ENCODE measurements around the gene STARD9.

DNA sequence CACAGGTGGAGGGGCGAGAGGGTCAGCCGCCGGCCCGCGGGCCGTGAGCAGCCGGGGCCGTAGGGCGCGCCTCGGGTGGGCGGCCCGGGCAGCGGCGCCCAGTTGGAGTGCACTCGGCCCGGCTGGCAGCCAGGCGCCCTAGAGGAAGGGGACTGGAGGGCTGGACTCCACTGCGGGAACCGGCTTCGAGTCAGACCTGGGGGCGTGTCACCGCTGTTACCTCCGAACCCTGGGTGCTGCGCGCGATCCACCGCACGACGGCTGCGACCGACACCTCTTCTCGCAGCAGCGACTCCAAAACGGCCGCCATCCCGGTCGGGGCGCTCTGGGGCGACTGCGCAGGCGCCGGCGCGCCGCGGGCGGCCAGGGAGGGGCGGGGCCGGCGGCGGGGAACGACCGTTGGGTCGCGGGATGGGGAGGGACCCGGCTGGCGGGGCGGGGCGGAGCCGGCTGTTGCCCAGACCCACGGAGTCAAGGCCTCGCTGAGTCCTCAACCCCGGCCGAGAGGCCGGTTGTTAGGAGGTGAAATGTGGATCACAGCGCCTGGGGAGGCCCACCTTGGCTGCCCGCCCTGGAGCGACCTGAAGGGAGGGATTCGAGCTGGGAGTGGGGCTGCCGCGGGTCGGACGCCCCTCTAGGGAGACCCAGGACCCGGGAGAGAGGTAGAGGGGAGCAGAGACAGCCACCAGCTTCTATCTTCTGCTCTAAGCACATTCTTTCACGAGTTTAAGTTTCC lies 161.6 kb downstream of the STARD9 start, which contains the start of gene CDAN1:
- TF ChIP-seq, protein P1, sequence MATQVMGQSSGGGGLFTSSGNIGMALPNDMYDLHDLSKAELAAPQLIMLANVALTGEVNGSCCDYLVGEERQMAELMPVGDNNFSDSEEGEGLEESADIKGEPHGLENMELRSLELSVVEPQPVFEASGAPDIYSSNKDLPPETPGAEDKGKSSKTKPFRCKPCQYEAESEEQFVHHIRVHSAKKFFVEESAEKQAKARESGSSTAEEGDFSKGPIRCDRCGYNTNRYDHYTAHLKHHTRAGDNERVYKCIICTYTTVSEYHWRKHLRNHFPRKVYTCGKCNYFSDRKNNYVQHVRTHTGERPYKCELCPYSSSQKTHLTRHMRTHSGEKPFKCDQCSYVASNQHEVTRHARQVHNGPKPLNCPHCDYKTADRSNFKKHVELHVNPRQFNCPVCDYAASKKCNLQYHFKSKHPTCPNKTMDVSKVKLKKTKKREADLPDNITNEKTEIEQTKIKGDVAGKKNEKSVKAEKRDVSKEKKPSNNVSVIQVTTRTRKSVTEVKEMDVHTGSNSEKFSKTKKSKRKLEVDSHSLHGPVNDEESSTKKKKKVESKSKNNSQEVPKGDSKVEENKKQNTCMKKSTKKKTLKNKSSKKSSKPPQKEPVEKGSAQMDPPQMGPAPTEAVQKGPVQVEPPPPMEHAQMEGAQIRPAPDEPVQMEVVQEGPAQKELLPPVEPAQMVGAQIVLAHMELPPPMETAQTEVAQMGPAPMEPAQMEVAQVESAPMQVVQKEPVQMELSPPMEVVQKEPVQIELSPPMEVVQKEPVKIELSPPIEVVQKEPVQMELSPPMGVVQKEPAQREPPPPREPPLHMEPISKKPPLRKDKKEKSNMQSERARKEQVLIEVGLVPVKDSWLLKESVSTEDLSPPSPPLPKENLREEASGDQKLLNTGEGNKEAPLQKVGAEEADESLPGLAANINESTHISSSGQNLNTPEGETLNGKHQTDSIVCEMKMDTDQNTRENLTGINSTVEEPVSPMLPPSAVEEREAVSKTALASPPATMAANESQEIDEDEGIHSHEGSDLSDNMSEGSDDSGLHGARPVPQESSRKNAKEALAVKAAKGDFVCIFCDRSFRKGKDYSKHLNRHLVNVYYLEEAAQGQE (IDR thresholded peaks at IDR 0.05; ENCODE audit: insufficient read depth in 1 of 2, low read depth in 2 of 2, low read length in 2 of 2) = no peak; a peak in 1 of 4 replicates
- TF ChIP-seq SIN3A (IDR thresholded peaks at IDR 0.05; ENCODE audit: borderline replicate concordance, insufficient read depth, low read length) (no peak), TAF1 (IDR thresholded peaks at IDR 0.05; ENCODE audit: borderline replicate concordance, insufficient read depth, low read length) (peak; percentile 89)
